ENCODE data around the gene C5AR1. TPM values are rescaled to one million over a fixed set of nuclear protein-coding genes. Genes with fewer than 3 reads are reported as not detected.

Gene C5AR1
- total RNA-seq, 2 experiments from 2014 or later: 1.1 TPM; not detected in 1

DNA sequence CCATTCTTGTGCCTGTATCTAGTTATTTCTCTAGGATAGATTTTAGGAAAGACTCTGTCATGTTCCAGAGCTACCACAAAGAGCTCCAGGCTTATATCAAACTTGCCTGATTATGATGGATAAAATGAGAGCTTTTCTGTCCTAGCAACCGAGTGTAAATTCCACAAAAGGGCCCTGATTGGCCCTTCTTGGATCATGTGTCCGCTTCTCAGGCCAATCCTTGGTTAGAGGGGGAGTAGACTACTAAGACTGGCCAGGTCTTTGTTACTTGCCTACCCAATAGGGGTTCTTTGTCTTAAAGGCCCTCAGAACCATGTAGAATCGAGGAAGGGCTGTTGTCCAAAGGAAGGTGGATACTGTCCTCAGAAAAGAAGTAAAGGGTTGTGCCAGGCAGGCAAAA is 41.9 kb downstream of the C5AR1 start:
- H3K4me3 ChIP-seq (ENCODE audit: low read depth, low read length, poor library complexity, severe bottlenecking): no peak overlapping the region
- H3K9me3 ChIP-seq (ENCODE audit: low read length): no peaks in the 10 kb centered on the region
- no peaks in the 10 kb centered on the region for H3K9me2 ChIP-seq (ENCODE audit: insufficient read depth, low read length)
- H3K4me2 ChIP-seq (ENCODE audit: low read length): peak overlapping the region; percentile 38
- intact Hi-C loops (cut with micrococcal nuclease; ENCODE audit: unreplicated experiment): no loop called here
- H4K20me1 ChIP-seq (ENCODE audit: insufficient read depth, low read length): no peaks in the 10 kb centered on the region
- BruUV-seq (replicated peaks): no TSS peak
- TF ChIP-seq EZH2phosphoT487 (IDR thresholded peaks at IDR 0.05; ENCODE audit: borderline replicate concordance, low read depth, low read length): no peak
- TF ChIP-seq, protein P1, sequence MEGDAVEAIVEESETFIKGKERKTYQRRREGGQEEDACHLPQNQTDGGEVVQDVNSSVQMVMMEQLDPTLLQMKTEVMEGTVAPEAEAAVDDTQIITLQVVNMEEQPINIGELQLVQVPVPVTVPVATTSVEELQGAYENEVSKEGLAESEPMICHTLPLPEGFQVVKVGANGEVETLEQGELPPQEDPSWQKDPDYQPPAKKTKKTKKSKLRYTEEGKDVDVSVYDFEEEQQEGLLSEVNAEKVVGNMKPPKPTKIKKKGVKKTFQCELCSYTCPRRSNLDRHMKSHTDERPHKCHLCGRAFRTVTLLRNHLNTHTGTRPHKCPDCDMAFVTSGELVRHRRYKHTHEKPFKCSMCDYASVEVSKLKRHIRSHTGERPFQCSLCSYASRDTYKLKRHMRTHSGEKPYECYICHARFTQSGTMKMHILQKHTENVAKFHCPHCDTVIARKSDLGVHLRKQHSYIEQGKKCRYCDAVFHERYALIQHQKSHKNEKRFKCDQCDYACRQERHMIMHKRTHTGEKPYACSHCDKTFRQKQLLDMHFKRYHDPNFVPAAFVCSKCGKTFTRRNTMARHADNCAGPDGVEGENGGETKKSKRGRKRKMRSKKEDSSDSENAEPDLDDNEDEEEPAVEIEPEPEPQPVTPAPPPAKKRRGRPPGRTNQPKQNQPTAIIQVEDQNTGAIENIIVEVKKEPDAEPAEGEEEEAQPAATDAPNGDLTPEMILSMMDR (conservative IDR thresholded peaks at IDR 0.05; ENCODE audit: low read length): no peak
- peak; percentile 54 for DNase-seq (ENCODE audit: low spot score)
- H3K4me1 ChIP-seq (ENCODE audit: insufficient read depth, low read length, poor library complexity, severe bottlenecking): peaks cover 27% of the 10 kb centered on the region
- H3K36me3 ChIP-seq (ENCODE audit: insufficient read depth, low read length): peaks cover 53% of the 10 kb centered on the region
- peaks cover 27% of the 10 kb centered on the region for H3K79me2 ChIP-seq (ENCODE audit: insufficient read depth, low read depth, low read length)
- CTCF ChIA-PET (ENCODE audit: unreplicated experiment): no interaction called here
- H2AFZ ChIP-seq (ENCODE audit: low read length): no peak overlapping the region
- no peak overlapping the region for H3K27ac ChIP-seq (ENCODE audit: low read depth, low read length, poor library complexity, severe bottlenecking)
- POLR2A ChIA-PET: no interaction called here

DNA sequence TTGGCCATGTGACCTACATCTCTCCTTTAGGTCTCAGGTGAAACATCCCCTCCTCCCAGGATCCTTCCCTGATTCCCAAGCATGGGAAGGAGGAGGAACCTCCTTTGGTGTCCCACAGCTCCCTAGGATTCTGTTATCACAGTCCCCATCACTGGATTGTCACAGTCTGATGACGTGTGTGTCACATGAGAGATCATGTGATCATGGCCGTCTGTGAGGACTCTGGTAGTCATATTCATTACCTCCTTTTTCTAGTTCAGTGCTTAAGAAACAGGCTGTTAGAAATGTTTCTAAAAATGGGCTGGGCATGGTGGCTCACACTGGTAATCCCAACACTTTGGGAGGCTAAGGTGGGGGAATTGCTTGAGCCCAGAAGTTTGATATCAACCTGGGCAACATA is 42.4 kb downstream of the C5AR1 start:
- CTCF ChIA-PET (ENCODE audit: unreplicated experiment): no interaction called here
- Histone ChIP-seq H3K4me2 (ENCODE audit: low read length) (peak overlapping the region; percentile 38), H3K36me3 (ENCODE audit: insufficient read depth, low read length) (peaks cover 58% of the 10 kb centered on the region)

DNA sequence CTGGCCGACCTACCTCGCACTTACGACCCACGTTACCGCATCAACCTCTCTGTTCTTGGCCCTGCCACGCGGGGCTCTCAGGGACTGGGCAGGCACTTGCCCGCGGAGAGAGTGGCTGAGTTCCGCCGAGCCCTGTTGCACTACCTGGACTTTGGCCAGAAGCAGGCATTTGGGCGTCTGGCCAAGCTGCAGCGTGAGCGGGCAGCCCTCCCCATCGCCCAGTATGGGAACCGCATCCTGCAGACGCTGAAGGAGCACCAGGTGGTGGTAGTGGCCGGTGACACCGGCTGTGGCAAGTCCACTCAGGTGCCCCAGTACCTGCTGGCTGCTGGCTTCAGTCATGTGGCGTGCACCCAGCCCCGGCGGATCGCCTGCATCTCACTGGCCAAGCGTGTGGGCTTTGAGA is 43.6 kb downstream of the C5AR1 start:
- Histone ChIP-seq H3K27ac (ENCODE audit: low read depth, low read length, poor library complexity, severe bottlenecking) (no peak overlapping the region), H3K4me2 (ENCODE audit: low read length) (no peak overlapping the region), H4K20me1 (ENCODE audit: insufficient read depth, low read length) (no peaks in the 10 kb centered on the region), H3K4me1 (ENCODE audit: insufficient read depth, low read length, poor library complexity, severe bottlenecking) (peaks cover 27% of the 10 kb centered on the region), H3K79me2 (ENCODE audit: insufficient read depth, low read depth, low read length) (peaks cover 27% of the 10 kb centered on the region), H3K9me2 (ENCODE audit: insufficient read depth, low read length) (no peaks in the 10 kb centered on the region), H2AFZ (ENCODE audit: low read length) (no peak overlapping the region), H3K9me3 (ENCODE audit: low read length) (no peaks in the 10 kb centered on the region), H3K36me3 (ENCODE audit: insufficient read depth, low read length) (peaks cover 70% of the 10 kb centered on the region), H3K4me3 (ENCODE audit: low read depth, low read length, poor library complexity, severe bottlenecking) (no peak overlapping the region)
- BruUV-seq (replicated peaks): no TSS peak
- intact Hi-C loops (cut with micrococcal nuclease; ENCODE audit: unreplicated experiment): no loop called here
- POLR2A ChIA-PET: no interaction called here
- no peak for TF ChIP-seq EZH2phosphoT487 (IDR thresholded peaks at IDR 0.05; ENCODE audit: borderline replicate concordance, low read depth, low read length)
- TF ChIP-seq, protein P1 (conservative IDR thresholded peaks at IDR 0.05; ENCODE audit: low read length): no peak
- CTCF ChIA-PET (ENCODE audit: unreplicated experiment): no interaction called here
- no peak for DNase-seq (ENCODE audit: low spot score)

More for the DNA sequence above, 42.4 kb downstream of the C5AR1 start:
- DNase-seq (ENCODE audit: low spot score): no peak
- Histone ChIP-seq H3K27ac (ENCODE audit: low read depth, low read length, poor library complexity, severe bottlenecking) (no peak overlapping the region), H3K4me3 (ENCODE audit: low read depth, low read length, poor library complexity, severe bottlenecking) (no peak overlapping the region), H3K9me3 (ENCODE audit: low read length) (no peaks in the 10 kb centered on the region), H2AFZ (ENCODE audit: low read length) (no peak overlapping the region), H3K9me2 (ENCODE audit: insufficient read depth, low read length) (no peaks in the 10 kb centered on the region), H3K4me1 (ENCODE audit: insufficient read depth, low read length, poor library complexity, severe bottlenecking) (peaks cover 27% of the 10 kb centered on the region), H3K79me2 (ENCODE audit: insufficient read depth, low read depth, low read length) (peaks cover 27% of the 10 kb centered on the region), H4K20me1 (ENCODE audit: insufficient read depth, low read length) (no peaks in the 10 kb centered on the region)
- BruUV-seq (replicated peaks): no TSS peak
- intact Hi-C loops (cut with micrococcal nuclease; ENCODE audit: unreplicated experiment): no loop called here
- POLR2A ChIA-PET: no interaction called here
- TF ChIP-seq, protein P1 (conservative IDR thresholded peaks at IDR 0.05; ENCODE audit: low read length): no peak
- TF ChIP-seq EZH2phosphoT487 (IDR thresholded peaks at IDR 0.05; ENCODE audit: borderline replicate concordance, low read depth, low read length): no peak
